MCF 10A (cell line): ENCODE data around the gene LENG9. TPM values are rescaled to one million over a fixed set of nuclear protein-coding genes. Genes with fewer than 3 reads are reported as not detected.
A peak's percentile ranks its signal among the peaks of the same experiment; 100 is the strongest.
"Not testable (repeated sequence)": the region's sequence is repeated elsewhere in the genome, so short reads cannot be mapped to it uniquely, and the experiment has no call there.

ENCODE experiments used
- Bru-seq: library from RNA; stranded (reverse); fragments of 400-500 nt; gene quantifications from one replicate; lab custom pipeline; 2021; lab: Mats Ljungman, UMichigan
- BruChase-seq, 2 experiments: library from RNA; stranded (reverse); fragments of 400-500 nt; gene quantifications; one replicate each; lab custom pipeline; 2021; lab: Mats Ljungman, UMichigan
- BruUV-seq: library from RNA; stranded (reverse); fragments of 400-500 nt; replicated peaks from 2 replicates; lab custom pipeline; 2021; lab: Mats Ljungman, UMichigan
- CTCF ChIA-PET: fragments of 300-600 bp; sonication (Branson Sonifier 250); formaldehyde crosslinking; extraction: SDS; loops from one replicate; lab custom pipeline; 2021; ENCODE audit warnings: antibody characterized with exemption, inconsistent platforms; lab: Yijun Ruan, JAX
- POLR2A ChIA-PET: fragments of 300-600, 350-650 bp; sonication (Branson Sonifier 250); formaldehyde crosslinking; extraction: SDS; loops from one replicate; lab custom pipeline; 2020; ENCODE audit warnings: antibody characterized with exemption, inconsistent platforms; lab: Yijun Ruan, JAX
- DNase-seq: peaks from one replicate; pipeline ENCODE4 v3.0.0-alpha.2; 2018; ENCODE audit not compliant: unreplicated experiment
- H3K27ac Mint-ChIP-seq: one replicate; pipeline ENCODE4 v1.8.0; 2022; ENCODE audit warnings: mild to moderate bottlenecking, low read depth, mixed read lengths; ENCODE audit not compliant: unreplicated experiment
- H3K27me3 Mint-ChIP-seq: one replicate; pipeline ENCODE4 v1.8.0; 2022; ENCODE audit warnings: mixed read lengths; ENCODE audit not compliant: insufficient read depth, unreplicated experiment
- H3K36me3 Mint-ChIP-seq: one replicate; pipeline ENCODE4 v1.8.0; 2022; ENCODE audit warnings: mild to moderate bottlenecking, moderate library complexity, mixed read lengths; ENCODE audit not compliant: insufficient read depth, unreplicated experiment
- H3K4me1 Mint-ChIP-seq: one replicate; pipeline ENCODE4 v1.8.0; 2022; ENCODE audit warnings: mixed read lengths; ENCODE audit not compliant: insufficient read depth, unreplicated experiment
- H3K4me3 Mint-ChIP-seq: one replicate; pipeline ENCODE4 v1.8.0; 2022; ENCODE audit warnings: mild to moderate bottlenecking, moderate library complexity, mixed read lengths; ENCODE audit not compliant: unreplicated experiment
- H3K9me3 Mint-ChIP-seq: one replicate; pipeline ENCODE4 v1.8.0; 2022; ENCODE audit warnings: mixed read lengths; ENCODE audit not compliant: unreplicated experiment
- CTCF ChIP-seq: fragments of 200-600 bp; IDR thresholded peaks from one replicate; pipeline ENCODE4 v1.8.0; 2022; ENCODE audit warnings: antibody characterized with exemption, mild to moderate bottlenecking; ENCODE audit not compliant: unreplicated experiment
- intact Hi-C: fragments of 100-400 bp; cut with micrococcal nuclease; formaldehyde crosslinking; loops from 2 replicates; pipeline ENCODE4 v1.14.1; 2022
- long read RNA-seq: library from polyadenylated mRNA; stranded (forward); transcript quantifications from one replicate; pipeline ENCODE4 v2.0.0, GENCODE V29; 2022
- total RNA-seq: library from RNA; stranded (reverse); gene quantifications from 2 replicates; pipeline ENCODE4 v1.2.3, GENCODE V29; 2022

The LENG9 gene
- total RNA-seq = 6.9 and 9.3 TPM in 2 replicates
- percentile 49 among the genes with signal in this experiment for Bru-seq, nascent RNA
- percentile 37 among the genes with signal in this experiment for BruChase-seq, experiment 1, labeled RNA remaining after a 6-hour chase
- percentile 42 among the genes with signal in this experiment for BruChase-seq, experiment 2, labeled RNA remaining after a 2-hour chase
- long read RNA-seq = 0 reads

DNA sequence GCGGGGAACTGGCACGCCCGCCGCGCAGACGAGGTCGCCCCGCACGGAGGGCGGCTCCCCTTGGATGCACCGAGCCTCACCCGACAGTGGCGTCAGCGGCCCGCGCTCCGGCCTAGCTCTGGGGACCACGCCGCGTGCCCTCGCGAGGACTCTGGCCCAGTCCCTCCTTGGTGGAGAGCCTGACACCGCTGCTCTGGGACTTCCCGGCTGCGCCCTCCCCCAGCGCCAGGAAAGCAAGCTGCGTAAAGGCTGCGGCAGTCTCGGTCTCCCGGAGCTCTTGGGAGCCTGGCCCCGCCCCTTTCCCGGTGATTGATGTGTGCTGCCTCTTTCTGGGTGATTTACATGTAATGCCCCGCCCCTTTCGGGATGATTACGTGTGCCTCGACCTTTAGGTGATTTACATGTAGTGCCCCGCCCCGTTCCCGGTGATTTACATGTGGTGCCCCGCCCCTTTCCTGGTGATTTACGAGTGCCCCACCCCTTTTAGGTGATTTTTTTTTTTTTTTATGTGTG is at the start of gene LENG9:
LENG9 (minus strand) TSS at position 248 of the 513 bp plus-strand sequence. CDS start 252 bp downstream, outside the sequence.
- CTCF ChIA-PET = interaction anchor here (0.6 to 1.7 kb wide), 5 partner anchors 10 to 1004 kb away, joined by 3 to 4 read pairs (median 4); partner anchors contain the start of gene LENG8
- no TSS peak for BruUV-seq
- POLR2A ChIA-PET = interaction anchor here (0.6 to 6.8 kb wide), 11 partner anchors 8 to 1191 kb away, joined by 3 to 157 read pairs (median 4); partner anchors contain the start of genes LENG8, MBOAT7, TSEN34 and U2AF2
- Mint-ChIP-seq H3K27me3 (no peaks in the 10 kb centered on the region), H3K27ac (peak within 1 kb of the TSS; percentile 99), H3K4me3 (peak within 1 kb of the TSS; percentile 84), H3K36me3 (peaks cover 43% of the 10 kb centered on the region), H3K4me1 (peaks cover 14% of the 10 kb centered on the region), H3K9me3 (no peaks in the 10 kb centered on the region)
- no peak for TF ChIP-seq CTCF
- intact Hi-C loops = loop anchor here (1.0 to 5.0 kb wide), 2 partner anchors 14 to 1679 kb away; partner anchors contain the start of genes LENG8 and ZNF444
- DNase-seq = peak; percentile 100

DNA sequence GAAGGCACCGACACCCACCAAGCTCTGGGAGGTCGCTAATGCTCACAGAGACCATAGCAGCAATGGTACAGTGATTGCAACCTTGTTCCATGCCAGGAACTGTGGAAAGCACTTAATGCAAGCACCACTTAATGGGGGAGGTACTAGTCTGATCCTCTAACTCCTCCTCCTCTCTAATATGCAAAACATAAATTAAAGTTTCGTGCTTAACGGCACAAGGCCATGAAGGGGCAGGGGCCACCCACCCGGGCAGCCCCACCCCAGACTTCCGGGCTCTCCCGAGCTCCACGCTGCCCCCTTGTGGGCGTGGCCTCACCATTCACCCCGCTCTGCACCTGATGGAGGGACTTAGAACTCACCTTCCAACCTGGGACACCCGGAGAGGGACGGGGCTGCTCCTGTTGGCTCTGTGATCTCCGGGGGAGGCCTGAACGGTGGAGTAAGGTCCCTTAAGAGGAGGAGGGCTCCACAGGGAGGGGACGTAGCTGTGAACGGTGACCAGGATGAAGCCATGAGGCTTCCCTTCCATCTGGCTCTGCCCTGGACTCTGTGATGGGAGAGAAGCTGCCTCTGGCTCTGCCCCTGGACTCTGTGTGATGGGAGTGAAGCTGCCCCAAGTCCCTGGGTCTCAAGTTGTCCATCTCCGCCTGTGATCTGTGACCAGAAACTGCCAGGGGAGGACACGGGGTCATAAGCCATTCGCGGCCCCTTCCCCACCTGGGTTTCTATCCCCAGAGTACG is 45.8 kb upstream of the LENG9 start:
- H3K4me3 Mint-ChIP-seq, DNase-seq, H3K27me3 Mint-ChIP-seq, H3K36me3 Mint-ChIP-seq, H3K27ac Mint-ChIP-seq, H3K4me1 Mint-ChIP-seq, CTCF ChIA-PET, BruUV-seq, intact Hi-C loops, POLR2A ChIA-PET: not testable (repeated sequence)
- H3K9me3 Mint-ChIP-seq = peaks cover 27% of the 10 kb centered on the region

- CTCF ChIA-PET, POLR2A ChIA-PET, H3K4me1 Mint-ChIP-seq, H3K27ac Mint-ChIP-seq, DNase-seq, H3K36me3 Mint-ChIP-seq, H3K27me3 Mint-ChIP-seq, BruUV-seq, intact Hi-C loops, H3K4me3 Mint-ChIP-seq: not testable (repeated sequence)
- H3K9me3 Mint-ChIP-seq = peaks cover 28% of the 10 kb centered on the region
Observed at GRCh38 chr19:54508487-54508886, 44.9 kb upstream of the LENG9 start.

GRCh38 chr19:54507824-54508223 is 44.2 kb upstream of the LENG9 start:
- CTCF ChIA-PET = interaction anchor here (0.6 kb wide), 1 partner anchor 1280 kb away, joined by 3 read pairs; no protein-coding TSS in a partner anchor
- peaks cover 28% of the 10 kb centered on the region for H3K9me3 Mint-ChIP-seq

DNA sequence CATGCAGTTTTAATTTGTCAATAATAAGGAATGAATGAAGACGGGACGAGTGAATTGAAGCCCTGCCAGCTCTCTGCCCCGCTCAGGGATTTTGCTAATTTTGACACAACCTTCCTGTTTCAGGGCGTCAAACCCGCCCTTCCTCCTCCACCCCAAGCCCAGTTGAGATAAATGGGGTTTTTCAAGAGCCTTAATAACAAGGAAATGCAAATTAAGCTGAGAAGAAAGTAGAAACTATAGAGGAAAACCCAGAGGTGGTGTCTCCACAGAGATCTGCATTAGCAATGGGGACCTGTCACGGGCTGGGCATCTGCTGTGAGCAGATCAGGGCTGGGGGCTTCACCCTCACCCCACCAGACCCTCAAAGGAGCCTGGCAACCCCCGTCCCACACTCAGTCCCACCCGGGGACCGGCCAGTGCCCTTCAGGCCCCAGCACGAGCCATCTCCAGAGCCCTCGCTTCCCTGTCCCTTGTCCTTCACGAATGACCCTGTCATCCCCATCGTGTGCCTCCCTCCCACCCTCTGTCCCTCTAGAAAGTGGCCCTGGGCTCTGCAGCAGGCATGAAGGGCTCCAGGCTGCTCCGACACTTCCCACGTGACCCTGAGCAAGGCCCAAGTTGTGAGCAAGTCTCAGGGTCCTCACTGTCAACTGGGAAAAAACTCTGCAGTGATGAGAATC is 43.6 kb upstream of the LENG9 start:
- H3K9me3 Mint-ChIP-seq = peaks cover 22% of the 10 kb centered on the region
- H3K4me3 Mint-ChIP-seq, CTCF ChIA-PET, H3K27ac Mint-ChIP-seq, intact Hi-C loops, BruUV-seq, DNase-seq, H3K4me1 Mint-ChIP-seq, H3K36me3 Mint-ChIP-seq, POLR2A ChIA-PET, H3K27me3 Mint-ChIP-seq: not testable (repeated sequence)

More at GRCh38 chr19:54507824-54508223, 44.2 kb upstream of the LENG9 start:
- H3K4me1 Mint-ChIP-seq = no peaks in the 10 kb centered on the region
- no peak for DNase-seq
- no peaks in the 10 kb centered on the region for H3K36me3 Mint-ChIP-seq
- no peak for TF ChIP-seq CTCF
- BruUV-seq = no TSS peak
- intact Hi-C loops = no loop called here
- no peak overlapping the region for H3K4me3 Mint-ChIP-seq
- H3K27me3 Mint-ChIP-seq = no peaks in the 10 kb centered on the region
- POLR2A ChIA-PET = no interaction called here
- no peak overlapping the region for H3K27ac Mint-ChIP-seq
